Erythroblast (primary cell): ENCODE data around the gene TMC1.
"Not testable (repeated sequence)": the region's sequence is repeated elsewhere in the genome, so short reads cannot be mapped to it uniquely, and the experiment has no call there.

ENCODE experiments used
- GATA1 ChIP-seq: IDR thresholded peaks from 2 replicates; pipeline ENCODE4 v1.6.1; 2011; ENCODE audit warnings: low read depth, mild to moderate bottlenecking, control low read depth, low read length, moderate library complexity
- POLR2A ChIP-seq: IDR thresholded peaks from 2 replicates; pipeline ENCODE4 v1.6.1; 2011; ENCODE audit warnings: mild to moderate bottlenecking, low read length

DNA sequence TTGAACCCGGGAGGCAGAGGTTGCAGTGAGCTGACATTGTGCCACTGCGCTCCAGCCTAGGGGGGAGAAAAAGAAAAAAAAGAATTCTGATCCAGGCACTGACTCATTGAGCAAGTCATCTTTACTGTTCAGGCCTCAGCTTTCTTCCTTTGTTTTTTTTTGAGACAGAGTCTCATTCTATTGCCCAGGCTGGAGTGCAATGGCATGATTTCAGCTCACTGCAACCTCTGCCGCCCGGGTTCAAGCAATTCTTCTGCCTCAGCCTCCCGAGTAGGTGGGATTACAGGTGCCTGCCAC, 21.1 kb downstream of the TMC1 start:
- TF ChIP-seq POLR2A, GATA1: not testable (repeated sequence)
